HG03571 (cell line): ENCODE data around the gene GNB1.
"Not testable (repeated sequence)": the region's sequence is repeated elsewhere in the genome, so short reads cannot be mapped to it uniquely, and the experiment has no call there.

Source experiments
- ATAC-seq: cut with Tn5 transposase; IDR thresholded peaks from one replicate; pipeline ENCODE4 v1.9.1; 2021; ENCODE audit not compliant: unreplicated experiment

The GNB1 gene

GRCh38 chr1:1861761-1862310 is 29.1 kb downstream of the GNB1 start:
- not testable (repeated sequence) for ATAC-seq

GRCh38 chr1:1861339-1861730 is 29.6 kb downstream of the GNB1 start:
- ATAC-seq = no peak

DNA sequence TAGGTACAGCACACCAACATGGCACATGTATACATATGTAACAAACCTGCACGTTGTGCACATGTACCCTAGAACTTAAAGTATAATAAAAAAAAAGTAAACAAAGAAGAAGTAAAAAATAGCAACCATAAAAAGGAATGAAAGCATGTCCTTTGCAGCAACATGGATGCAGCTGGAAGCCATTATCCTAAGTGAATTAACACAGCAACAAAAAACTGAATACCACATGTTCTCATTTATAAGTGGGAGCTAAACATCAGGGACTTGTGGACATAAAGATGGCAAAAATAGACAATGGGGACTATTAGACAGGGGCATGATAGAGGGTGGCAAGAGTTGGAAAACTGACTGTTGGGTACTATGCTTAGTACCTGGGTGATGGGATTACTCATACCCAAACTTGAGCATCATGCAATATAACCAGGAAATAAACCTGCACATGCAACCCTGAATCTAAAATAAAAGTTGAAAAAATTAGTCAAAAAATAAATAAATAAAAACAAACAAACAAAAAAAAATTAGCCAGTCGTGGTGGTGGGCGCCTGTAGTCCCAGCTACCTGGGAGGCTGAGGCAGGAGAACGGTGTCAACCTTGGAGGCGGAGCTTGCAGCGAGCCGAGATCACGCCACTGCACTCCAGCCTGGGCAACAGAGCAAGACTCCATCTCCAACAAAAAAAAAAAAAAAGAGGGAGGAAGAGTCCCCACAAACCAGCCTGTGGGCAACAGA is 30.8 kb downstream of the GNB1 start:
- ATAC-seq = not testable (repeated sequence)

DNA sequence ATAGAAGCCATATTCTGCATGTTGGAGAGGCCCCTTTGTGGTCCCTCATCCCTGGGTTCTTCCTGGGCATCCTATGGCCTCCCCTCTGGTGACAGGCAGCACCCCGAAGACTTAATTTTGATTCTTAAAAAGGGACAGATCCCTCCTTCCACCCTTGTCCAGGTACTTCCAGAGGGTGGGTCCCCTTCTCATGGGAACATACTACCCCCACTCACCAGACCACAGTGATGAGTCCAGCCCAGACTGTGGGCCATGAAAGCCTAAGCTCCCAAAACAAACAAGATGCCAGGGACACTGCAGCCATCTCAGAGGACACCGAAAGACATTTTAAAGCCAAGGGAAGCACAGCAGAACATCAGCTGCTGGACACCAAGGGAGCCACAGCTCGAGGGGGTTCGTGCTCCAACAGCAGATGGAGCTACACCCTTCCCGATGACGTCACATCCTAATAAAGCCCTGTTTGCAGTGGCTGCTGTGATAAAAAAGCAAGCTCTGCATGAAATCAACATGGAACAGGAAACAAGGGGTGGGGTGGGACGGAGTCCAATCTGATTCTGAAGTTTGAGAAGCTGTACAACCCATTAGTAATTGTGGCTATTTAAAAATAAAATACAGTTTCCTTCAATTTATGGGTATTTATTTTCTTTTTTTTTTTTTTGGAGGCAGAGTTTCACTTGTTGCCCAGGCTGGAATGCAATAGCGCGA is 32.4 kb downstream of the GNB1 start:
- no peak for ATAC-seq

GRCh38 chr1:1857096-1857703 is 33.7 kb downstream of the GNB1 start:
- no peak for ATAC-seq

GRCh38 chr1:1856161-1856560 is 34.7 kb downstream of the GNB1 start:
- ATAC-seq = not testable (repeated sequence)

DNA sequence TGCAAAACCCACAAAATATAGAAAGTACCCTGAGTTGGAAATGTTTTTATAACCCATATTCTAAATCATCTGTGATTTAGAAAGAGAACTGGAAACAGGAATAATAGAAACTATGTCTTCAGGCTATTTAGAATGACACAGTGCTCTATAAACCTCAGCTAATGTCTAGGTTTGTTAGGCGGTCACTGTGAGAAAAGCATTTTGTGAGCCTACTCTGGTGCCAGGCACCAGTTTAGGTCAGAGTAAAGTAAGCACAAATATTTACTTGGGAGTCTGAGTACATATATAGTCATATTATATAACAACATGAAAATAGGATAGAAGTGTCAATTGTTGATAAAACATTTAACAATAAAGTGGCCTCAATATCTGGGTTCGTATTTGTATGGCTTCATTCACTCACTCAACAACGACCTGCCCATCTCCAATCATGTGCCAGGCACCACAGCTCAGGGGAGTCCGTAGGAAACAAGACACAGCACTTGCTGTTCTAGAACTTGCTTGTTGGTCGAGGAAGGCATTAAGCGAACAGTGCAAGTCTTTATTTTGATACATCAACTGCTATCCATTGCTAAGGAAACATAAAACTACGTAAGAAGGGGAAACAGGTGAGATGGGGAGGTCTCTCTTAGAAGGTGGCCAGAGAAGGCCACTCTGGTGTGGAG is 37.2 kb downstream of the GNB1 start:
- no peak for ATAC-seq

- ATAC-seq = no peak
Observed at GRCh38 chr1:1852619-1853414, 38.1 kb downstream of the GNB1 start.

- ATAC-seq = no peak
Observed at GRCh38 chr1:1847890-1848289, 43.0 kb downstream of the GNB1 start.

DNA sequence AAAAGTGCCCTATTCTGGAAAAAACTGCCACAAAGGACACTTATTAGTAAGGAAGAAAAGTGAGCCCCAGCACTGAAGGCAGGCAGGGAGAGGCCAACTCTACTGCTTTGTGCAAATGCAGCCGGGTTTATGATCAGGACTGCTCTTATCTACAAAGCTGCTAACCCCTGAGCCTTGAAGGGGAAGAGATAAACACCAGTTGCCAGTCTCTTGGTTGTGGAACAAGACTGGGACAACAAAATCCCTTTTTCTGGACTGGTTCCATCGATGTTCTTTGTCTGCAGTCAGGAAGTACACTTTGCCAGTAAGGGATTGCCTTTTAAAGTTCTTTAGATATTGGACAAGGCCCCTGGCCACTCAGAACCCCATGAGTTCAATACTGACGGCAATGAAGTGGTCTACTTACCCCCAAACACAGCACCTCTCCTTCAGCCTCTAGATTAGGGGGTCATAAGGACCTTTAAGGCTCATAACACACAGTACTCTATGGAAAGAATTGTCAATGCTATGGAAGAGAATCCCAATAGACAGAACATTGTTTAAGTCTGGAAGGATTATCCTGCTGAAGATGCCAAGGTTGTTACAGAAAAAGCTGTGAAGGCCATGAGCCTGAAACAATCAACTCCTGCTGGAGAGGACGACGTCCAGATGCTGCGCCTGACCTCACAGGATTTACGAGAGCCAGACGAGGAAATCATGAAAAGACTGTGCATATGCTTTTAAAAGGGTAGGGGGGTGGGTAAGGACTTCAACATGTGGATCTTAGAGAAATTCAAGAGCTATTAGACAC is 43.6 kb downstream of the GNB1 start:
- no peak for ATAC-seq

DNA sequence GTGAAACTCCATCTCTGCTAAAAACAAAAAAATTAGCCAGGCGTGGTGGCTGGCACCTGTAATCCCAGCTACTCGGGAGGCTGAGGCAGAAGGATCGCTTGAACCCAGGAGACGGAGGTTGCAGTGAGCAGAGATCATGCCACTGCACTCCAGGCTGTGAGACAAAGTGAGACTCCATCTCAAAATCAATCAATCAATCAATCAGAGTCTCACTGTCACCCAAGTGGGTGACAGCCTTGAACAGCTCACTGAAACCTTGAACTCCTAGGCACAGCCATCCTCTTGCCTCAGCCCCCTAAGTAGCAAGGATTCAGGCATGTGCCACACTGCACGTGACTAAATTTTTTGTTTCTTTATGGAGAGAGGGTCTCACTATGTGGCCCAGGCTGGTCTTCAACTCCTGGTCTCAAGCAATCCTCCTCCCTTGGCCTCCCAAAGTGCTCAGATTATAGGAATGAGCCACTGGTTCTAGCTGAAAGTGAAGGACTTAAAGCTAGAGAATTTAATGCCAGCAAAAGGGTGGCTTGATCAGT is 44.4 kb downstream of the GNB1 start:
- ATAC-seq = no peak

- no peak for ATAC-seq
Observed at GRCh38 chr1:1842360-1843146, 48.3 kb downstream of the GNB1 start.

DNA sequence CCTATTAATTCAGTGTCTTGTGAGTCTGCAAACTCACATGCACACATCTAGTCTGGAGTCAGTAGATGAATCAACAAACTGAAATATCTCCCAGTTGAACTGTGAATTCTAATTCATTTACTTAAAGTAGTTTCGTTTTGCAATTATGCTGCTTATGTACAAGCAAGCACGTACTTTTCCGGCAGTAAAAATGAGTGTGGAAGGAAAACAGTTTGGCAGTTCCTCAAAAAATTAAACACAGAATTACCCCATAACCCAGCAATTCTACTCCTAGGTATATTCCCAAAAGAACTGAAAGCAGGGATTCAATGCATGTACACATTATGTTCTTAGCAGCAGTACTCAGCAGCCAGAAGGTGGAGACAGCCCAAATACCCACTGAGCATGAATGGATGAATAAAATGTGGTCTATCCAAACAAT is 49.3 kb downstream of the GNB1 start:
- no peak for ATAC-seq

GRCh38 chr1:1839311-1839965 is 51.4 kb downstream of the GNB1 start:
- ATAC-seq = no peak

DNA sequence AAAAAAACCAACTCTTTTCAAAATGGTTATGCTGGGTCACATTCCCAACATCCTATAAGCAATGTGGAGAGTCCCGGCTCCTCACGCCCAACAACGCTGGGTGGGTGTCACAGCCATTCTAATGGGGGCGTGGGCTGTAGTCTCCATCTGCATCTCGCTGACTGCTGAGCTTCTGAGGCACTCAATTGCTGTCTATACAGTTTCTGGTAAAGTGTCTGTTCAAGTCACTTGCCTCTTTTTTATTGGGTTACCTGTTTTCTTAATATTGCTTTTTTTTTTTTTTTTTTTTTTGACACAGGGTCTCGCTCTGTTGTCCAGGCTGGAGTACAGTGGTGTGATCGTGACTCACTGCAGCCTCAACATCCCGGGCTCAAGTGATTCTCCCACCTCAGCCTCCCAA is 54.8 kb downstream of the GNB1 start:
- no peak for ATAC-seq

DNA sequence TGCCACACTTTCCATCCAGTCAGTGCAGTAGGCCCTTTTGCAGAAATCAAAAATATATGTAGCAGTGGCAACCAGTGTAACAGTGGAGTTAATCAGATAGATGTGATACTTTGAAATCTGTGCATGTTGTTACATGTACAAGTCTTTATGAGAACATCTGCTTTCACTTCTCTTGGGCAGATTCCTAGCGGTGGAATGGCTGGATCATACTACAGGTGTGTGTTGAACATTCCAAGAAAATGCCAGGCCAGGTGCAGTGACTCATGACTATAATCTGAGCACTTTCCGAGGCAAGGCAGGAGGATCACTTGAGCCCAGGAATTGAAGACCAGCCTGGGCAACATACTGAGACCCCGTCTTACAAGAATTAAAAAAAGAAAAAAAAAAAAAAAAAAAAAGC is 55.3 kb downstream of the GNB1 start:
- ATAC-seq = no peak

GRCh38 chr1:1833916-1834325 is 57.0 kb downstream of the GNB1 start:
- ATAC-seq = no peak

- no peak for ATAC-seq
Observed at GRCh38 chr1:1833456-1833855, 57.4 kb downstream of the GNB1 start.
